ENCODE results near the gene EXOC4.
A peak's percentile ranks its signal among the peaks of the same experiment; 100 is the strongest.

The EXOC4 gene

GRCh38 chr7:133645884-133646391, 393.1 kb downstream of the EXOC4 start:
- DNase-seq: peak; percentile 35

GRCh38 chr7:133646472-133647315, 393.8 kb downstream of the EXOC4 start:
- DNase-seq: no peak

- no peak for DNase-seq
Observed at GRCh38 chr7:133649593-133649992, 396.7 kb downstream of the EXOC4 start.

GRCh38 chr7:133650069-133650468, 397.2 kb downstream of the EXOC4 start:
- DNase-seq: peak; percentile 41

- no peak for DNase-seq
Observed at GRCh38 chr7:133650487-133651300, 397.8 kb downstream of the EXOC4 start.

- no peak for DNase-seq
Observed at GRCh38 chr7:133652547-133652946, 399.7 kb downstream of the EXOC4 start.

- DNase-seq: no peak
Observed at GRCh38 chr7:133654547-133654946, 401.7 kb downstream of the EXOC4 start.

- DNase-seq: no peak
Observed at GRCh38 chr7:133662276-133662675, 409.4 kb downstream of the EXOC4 start.

GRCh38 chr7:133662830-133663229, 410.0 kb downstream of the EXOC4 start:
- DNase-seq: no peak

GRCh38 chr7:133664528-133664927, 411.6 kb downstream of the EXOC4 start:
- DNase-seq: no peak

- peak; percentile 60 for DNase-seq
Observed at GRCh38 chr7:133668296-133669060, 415.6 kb downstream of the EXOC4 start.

- no peak for DNase-seq
Observed at GRCh38 chr7:133669061-133669455, 416.2 kb downstream of the EXOC4 start.

- no peak for DNase-seq
Observed at GRCh38 chr7:133670250-133670649, 417.4 kb downstream of the EXOC4 start.

- no peak for DNase-seq
Observed at GRCh38 chr7:133672866-133673265, 420.0 kb downstream of the EXOC4 start.

GRCh38 chr7:133674079-133674763, 421.3 kb downstream of the EXOC4 start:
- no peak for DNase-seq

GRCh38 chr7:133675510-133676218, 422.8 kb downstream of the EXOC4 start:
- DNase-seq: no peak

- DNase-seq: peak; percentile 39
Observed at GRCh38 chr7:133676805-133677370, 424.0 kb downstream of the EXOC4 start.

- DNase-seq: no peak
Observed at GRCh38 chr7:133678137-133678814, 425.4 kb downstream of the EXOC4 start.

GRCh38 chr7:133679977-133680376, 427.1 kb downstream of the EXOC4 start:
- DNase-seq: no peak

GRCh38 chr7:133681529-133681928, 428.7 kb downstream of the EXOC4 start:
- DNase-seq: no peak
